SK-N-SH (cell line): Measurements from ENCODE around the gene ZNF587. TPM values are rescaled to one million over a fixed set of nuclear protein-coding genes. Genes with fewer than 3 reads are reported as not detected.

Source experiments
- CTCF ChIA-PET: fragments of 300-600, 350-600 bp; formaldehyde crosslinking; extraction: SDS; loops from one replicate; lab custom pipeline; 2021; lab: Yijun Ruan, JAX
- POLR2A ChIA-PET: fragments of 350-600 bp; sonication (Branson Sonifier 250); formaldehyde crosslinking; extraction: SDS; loops from one replicate; lab custom pipeline; 2020; ENCODE audit warnings: antibody characterized with exemption, inconsistent platforms; lab: Yijun Ruan, JAX
- DNase-seq: peaks from one replicate; pipeline ENCODE4 v3.0.0; 2012
- H2AFZ ChIP-seq: fragments of 200-600 bp; sonication (generic); 2 replicates; pipeline ENCODE4 v1.8.1; 2016; ENCODE audit warnings: antibody characterized with exemption, mild to moderate bottlenecking, low read depth
- H3F3A ChIP-seq: fragments of 200-600 bp; sonication (generic); replicated peaks from 2 replicates; pipeline ENCODE3; 2016; ENCODE audit warnings: antibody characterized with exemption, mild to moderate bottlenecking; ENCODE audit not compliant: insufficient read depth
- H3K27ac ChIP-seq, 2 experiments: fragments of 200-500 bp in 1 of 2; fragments of 200-600 bp in 1 of 2; sonication (Bioruptor generic) in 1 of 2; sonication (generic), shearing (Covaris generic) in 1 of 2; 2 replicates each; pipeline versions ENCODE4 v1.5.1 to v1.6.1; 2014 to 2016; ENCODE audit warnings: low read depth in 2 of 2, inconsistent platforms in 1 of 2, low read length in 1 of 2, mild to moderate bottlenecking in 1 of 2, mixed read lengths in 1 of 2
- H3K27me3 ChIP-seq: fragments of 200-600 bp; sonication (generic), shearing (Covaris generic); 2 replicates; pipeline ENCODE4 v1.6.1; 2016; ENCODE audit warnings: mixed run types; ENCODE audit not compliant: insufficient read depth
- H3K36me3 ChIP-seq, 2 experiments: fragments of 200-500 bp in 1 of 2; fragments of 200-600 bp in 1 of 2; sonication (Bioruptor generic) in 1 of 2; sonication (generic) in 1 of 2; replicated peaks in 1 of 2; 2 replicates each; pipeline versions ENCODE3 to v1.5.1; 2014 to 2016; ENCODE audit warnings: low read length in 1 of 2, mild to moderate bottlenecking in 1 of 2; ENCODE audit not compliant: insufficient read depth in 2 of 2, control insufficient read depth in 1 of 2
- H3K4me1 ChIP-seq, 2 experiments: fragments of 200-500 bp in 1 of 2; fragments of 200-600 bp in 1 of 2; sonication (Bioruptor generic) in 1 of 2; sonication (generic), shearing (Covaris generic) in 1 of 2; 2 replicates each; pipeline versions ENCODE4 v1.5.1 to v1.6.1; 2014 to 2016; ENCODE audit warnings: low read depth in 1 of 2, low read length in 1 of 2, mixed run types in 1 of 2; ENCODE audit not compliant: insufficient read depth in 2 of 2, control insufficient read depth in 1 of 2
- H3K4me2 ChIP-seq: fragments of 200-600 bp; sonication (generic), shearing (Covaris generic); 2 replicates; pipeline ENCODE4 v1.6.1; 2017; ENCODE audit warnings: mixed run types
- H3K4me3 ChIP-seq, 2 experiments: fragments of 200-500 bp in 1 of 2; fragments of 200-600 bp in 1 of 2; sonication (Bioruptor generic) in 1 of 2; sonication (generic), shearing (Covaris generic) in 1 of 2; 2 replicates each; pipeline versions ENCODE4 v1.5.1 to v1.8.1; 2014 to 2016; ENCODE audit warnings: low read depth in 2 of 2, inconsistent platforms in 1 of 2, low read length in 1 of 2, mild to moderate bottlenecking in 1 of 2, mixed read lengths in 1 of 2, moderate library complexity in 1 of 2
- H3K79me2 ChIP-seq: fragments of 200-600 bp; sonication (generic); 2 replicates; pipeline ENCODE4 v1.8.1; 2017; ENCODE audit warnings: mild to moderate bottlenecking; ENCODE audit not compliant: insufficient read depth
- H3K9ac ChIP-seq: fragments of 200-600 bp; sonication (generic); 2 replicates; pipeline ENCODE4 v1.6.1; 2017; ENCODE audit warnings: mixed run types
- H3K9me2 ChIP-seq: fragments of 200-600 bp; sonication (generic); 2 replicates; pipeline ENCODE4 v1.6.1; 2017; ENCODE audit warnings: mixed run types
- H3K9me3 ChIP-seq: fragments of 200-600 bp; sonication (generic); 2 replicates; pipeline ENCODE4 v1.6.1; 2017; ENCODE audit warnings: mixed run types, mild to moderate bottlenecking, moderate library complexity
- H4K20me1 ChIP-seq: fragments of 200-600 bp; sonication (generic); 2 replicates; pipeline ENCODE4 v1.6.1; 2017; ENCODE audit warnings: mild to moderate bottlenecking, mixed run types; ENCODE audit not compliant: insufficient read depth
- CHD2 ChIP-seq: fragments of 150-350 bp; IDR thresholded peaks from 2 replicates; pipeline ENCODE4 v1.6.1; 2018; ENCODE audit warnings: low read length; ENCODE audit not compliant: partially characterized antibody
- ELF1 ChIP-seq: IDR thresholded peaks from 2 replicates; pipeline ENCODE4 v1.4.0; 2012
- FOSL2 ChIP-seq: IDR thresholded peaks from 2 replicates; pipeline ENCODE4 v1.4.0; 2012; ENCODE audit warnings: low read depth, mild to moderate bottlenecking, moderate library complexity, borderline replicate concordance
- GABPA ChIP-seq: IDR thresholded peaks from 2 replicates; pipeline ENCODE4 v1.4.0; 2012; ENCODE audit warnings: low read depth, mild to moderate bottlenecking
- GATA2 ChIP-seq: sonication (generic); formaldehyde crosslinking; IDR thresholded peaks from 2 replicates; pipeline ENCODE4 v1.5.0; 2020; ENCODE audit warnings: mild to moderate bottlenecking, missing genetic modification reagents
- JUND ChIP-seq: IDR thresholded peaks from 2 replicates; pipeline ENCODE4 v1.4.0; 2012
- MEF2A ChIP-seq: IDR thresholded peaks from 2 replicates; pipeline ENCODE4 v1.4.0; 2012; ENCODE audit warnings: low read depth, borderline replicate concordance
- MXI1 ChIP-seq: IDR thresholded peaks from 2 replicates; pipeline ENCODE4 v1.6.1; 2012; ENCODE audit warnings: mild to moderate bottlenecking, low read depth, low read length, improper control_type of control experiment
- NRF1 ChIP-seq: IDR thresholded peaks from 2 replicates; pipeline ENCODE4 v1.6.1; 2012; ENCODE audit warnings: low read depth, mild to moderate bottlenecking, low read length
- POLR2AphosphoS5 ChIP-seq: IDR thresholded peaks from 2 replicates; pipeline ENCODE4 v1.6.1; 2012; ENCODE audit warnings: low read depth, low read length
- RAD21 ChIP-seq: IDR thresholded peaks from 2 replicates; pipeline ENCODE4 v1.6.1; 2012; ENCODE audit warnings: mild to moderate bottlenecking, low read length
- RCOR1 ChIP-seq: fragments of 150-350 bp; IDR thresholded peaks from 2 replicates; pipeline ENCODE4 v1.6.1; 2017; ENCODE audit warnings: antibody characterized with exemption, low read length
- RFX5 ChIP-seq: IDR thresholded peaks from 2 replicates; pipeline ENCODE4 v1.6.1; 2012; ENCODE audit warnings: mild to moderate bottlenecking, improper control_type of control experiment, low read length
- SIN3A ChIP-seq: IDR thresholded peaks from 2 replicates; pipeline ENCODE4 v1.6.1; 2012; ENCODE audit warnings: low read depth, mild to moderate bottlenecking, low read length, moderate library complexity, borderline replicate concordance
- SMC3 ChIP-seq: IDR thresholded peaks from 2 replicates; pipeline ENCODE4 v1.6.1; 2012; ENCODE audit warnings: low read depth, low read length, improper control_type of control experiment
- TAF1 ChIP-seq: IDR thresholded peaks from 2 replicates; pipeline ENCODE4 v1.6.1; 2012; ENCODE audit warnings: low read depth, mild to moderate bottlenecking, low read length, moderate library complexity, borderline replicate concordance
- TCF12 ChIP-seq: IDR thresholded peaks from 2 replicates; pipeline ENCODE4 v1.4.0; 2012
- TEAD4 ChIP-seq: IDR thresholded peaks from 2 replicates; pipeline ENCODE4 v1.4.0; 2012; ENCODE audit warnings: mild to moderate bottlenecking, borderline replicate concordance; ENCODE audit not compliant: insufficient read depth
- YY1 ChIP-seq: IDR thresholded peaks from 2 replicates; pipeline ENCODE4 v1.4.0; 2012; ENCODE audit warnings: low read depth, mild to moderate bottlenecking
- WGBS: methylation state at CpG from one replicate; pipeline ENCODE4 v1.1.6; 2017; ENCODE audit warnings: low lambda C conversion rate; 5-methylcytosine and 5-hydroxymethylcytosine counted together
- polyA plus RNA-seq, 3 experiments: library from polyadenylated mRNA; depleted of rRNA; stranded (reverse); fragments of >200 nt; gene quantifications; 2 replicates each; pipeline ENCODE4 v1.2.3, GENCODE V29; 2012
- TF ChIP-seq, protein P1 (sequence below): IDR thresholded peaks from 2 replicates; pipeline ENCODE4; 2012
- TF ChIP-seq, protein P2 (sequence below): fragments of 150-350 bp; IDR thresholded peaks from 2 replicates; pipeline ENCODE4 v1.6.1; 2016; ENCODE audit warnings: mild to moderate bottlenecking, low read depth, low read length
- TF ChIP-seq, protein P3 (sequence below): fragments of 200-600 bp; sonication (generic); IDR thresholded peaks from 2 replicates; pipeline ENCODE4 v1.6.1; 2017; ENCODE audit warnings: antibody characterized with exemption, mild to moderate bottlenecking, moderate library complexity
- TF ChIP-seq, protein P4 (sequence below): IDR thresholded peaks from 2 replicates; pipeline ENCODE4 v1.4.0; 2012; ENCODE audit warnings: low read depth
- TF ChIP-seq, protein P5 (sequence below): fragments of 150-350 bp; IDR thresholded peaks from 2 replicates; pipeline ENCODE4 v1.6.1; 2017; ENCODE audit warnings: antibody characterized with exemption, low read length, low read depth, borderline replicate concordance

Gene ZNF587
- polyA plus RNA-seq, 1 of the 3 experiments (the other 2 are of a cell fraction), result 7.4 TPM

DNA sequence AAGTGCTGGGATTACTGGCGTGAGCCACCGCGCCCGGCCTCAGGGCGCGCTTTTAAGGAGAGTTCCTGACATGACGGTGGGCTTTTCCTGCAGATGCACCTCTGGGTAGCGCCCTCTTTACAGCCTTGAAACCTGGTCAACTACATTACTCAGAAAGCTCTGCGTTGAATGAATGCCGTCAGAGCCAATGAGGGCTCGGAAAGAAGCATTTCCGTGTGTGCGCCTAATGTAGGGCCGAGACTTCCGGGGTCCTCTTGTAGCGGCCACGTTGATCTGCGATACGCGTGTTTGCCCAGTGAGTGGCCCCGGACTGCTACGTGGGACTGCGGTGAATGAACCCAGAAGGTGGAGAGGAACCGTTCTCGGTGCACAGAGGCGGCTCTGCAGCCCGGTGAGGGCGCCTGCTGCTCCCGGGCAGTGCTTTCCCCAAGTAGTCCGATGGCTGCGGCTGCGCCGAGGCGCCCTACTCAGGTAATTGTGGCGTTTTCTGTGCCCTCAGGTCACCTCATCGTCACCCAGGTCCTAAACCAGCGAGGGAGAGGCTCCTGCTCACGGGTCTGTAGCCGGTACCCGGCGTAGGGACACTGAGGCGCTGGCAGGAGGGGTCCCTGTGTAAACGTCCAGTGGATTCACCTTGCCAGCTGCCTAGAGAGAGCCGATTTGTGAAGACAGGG is 30.0 kb upstream of the ZNF587 start:
- Histone ChIP-seq H3K27me3 (no peaks in the 10 kb centered on the region), H3K9ac (peak overlapping the region; percentile 91), H3K9me3 (no peaks in the 10 kb centered on the region), H3K36me3 (peaks cover 0 to 3% of the 10 kb centered on the region in 2 experiments)
- TF ChIP-seq, protein P1, sequence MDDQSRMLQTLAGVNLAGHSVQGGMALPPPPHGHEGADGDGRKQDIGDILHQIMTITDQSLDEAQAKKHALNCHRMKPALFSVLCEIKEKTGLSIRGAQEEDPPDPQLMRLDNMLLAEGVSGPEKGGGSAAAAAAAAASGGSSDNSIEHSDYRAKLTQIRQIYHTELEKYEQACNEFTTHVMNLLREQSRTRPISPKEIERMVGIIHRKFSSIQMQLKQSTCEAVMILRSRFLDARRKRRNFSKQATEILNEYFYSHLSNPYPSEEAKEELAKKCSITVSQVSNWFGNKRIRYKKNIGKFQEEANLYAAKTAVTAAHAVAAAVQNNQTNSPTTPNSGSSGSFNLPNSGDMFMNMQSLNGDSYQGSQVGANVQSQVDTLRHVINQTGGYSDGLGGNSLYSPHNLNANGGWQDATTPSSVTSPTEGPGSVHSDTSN, result peak; percentile 98
- TF ChIP-seq, protein P2, sequence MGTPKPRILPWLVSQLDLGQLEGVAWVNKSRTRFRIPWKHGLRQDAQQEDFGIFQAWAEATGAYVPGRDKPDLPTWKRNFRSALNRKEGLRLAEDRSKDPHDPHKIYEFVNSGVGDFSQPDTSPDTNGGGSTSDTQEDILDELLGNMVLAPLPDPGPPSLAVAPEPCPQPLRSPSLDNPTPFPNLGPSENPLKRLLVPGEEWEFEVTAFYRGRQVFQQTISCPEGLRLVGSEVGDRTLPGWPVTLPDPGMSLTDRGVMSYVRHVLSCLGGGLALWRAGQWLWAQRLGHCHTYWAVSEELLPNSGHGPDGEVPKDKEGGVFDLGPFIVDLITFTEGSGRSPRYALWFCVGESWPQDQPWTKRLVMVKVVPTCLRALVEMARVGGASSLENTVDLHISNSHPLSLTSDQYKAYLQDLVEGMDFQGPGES, result peak; percentile 44; the same call in 1 of the 2 replicates
- TF ChIP-seq, protein P3, sequence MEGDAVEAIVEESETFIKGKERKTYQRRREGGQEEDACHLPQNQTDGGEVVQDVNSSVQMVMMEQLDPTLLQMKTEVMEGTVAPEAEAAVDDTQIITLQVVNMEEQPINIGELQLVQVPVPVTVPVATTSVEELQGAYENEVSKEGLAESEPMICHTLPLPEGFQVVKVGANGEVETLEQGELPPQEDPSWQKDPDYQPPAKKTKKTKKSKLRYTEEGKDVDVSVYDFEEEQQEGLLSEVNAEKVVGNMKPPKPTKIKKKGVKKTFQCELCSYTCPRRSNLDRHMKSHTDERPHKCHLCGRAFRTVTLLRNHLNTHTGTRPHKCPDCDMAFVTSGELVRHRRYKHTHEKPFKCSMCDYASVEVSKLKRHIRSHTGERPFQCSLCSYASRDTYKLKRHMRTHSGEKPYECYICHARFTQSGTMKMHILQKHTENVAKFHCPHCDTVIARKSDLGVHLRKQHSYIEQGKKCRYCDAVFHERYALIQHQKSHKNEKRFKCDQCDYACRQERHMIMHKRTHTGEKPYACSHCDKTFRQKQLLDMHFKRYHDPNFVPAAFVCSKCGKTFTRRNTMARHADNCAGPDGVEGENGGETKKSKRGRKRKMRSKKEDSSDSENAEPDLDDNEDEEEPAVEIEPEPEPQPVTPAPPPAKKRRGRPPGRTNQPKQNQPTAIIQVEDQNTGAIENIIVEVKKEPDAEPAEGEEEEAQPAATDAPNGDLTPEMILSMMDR, result no peak; the same call in 1 of the 2 replicates
- TF ChIP-seq TCF12 (no peak), SIN3A (peak; percentile 84; the same call in 1 of the 2 replicates), MEF2A (no peak), GABPA (peak; percentile 94), RFX5 (no peak), JUND (no peak), GATA2 (CRISPR knock-in tag) (peak; percentile 16; the same call in 1 of the 2 replicates), SMC3 (no peak), NRF1 (peak; percentile 42; the same call in 1 of the 2 replicates), RAD21 (peak; percentile 26; the same call in 1 of the 2 replicates), CHD2 (peak; percentile 88), YY1 (peak; percentile 26; the same call in 1 of the 2 replicates), RCOR1 (no peak), POLR2AphosphoS5 (peak; percentile 86), TEAD4 (no peak), TAF1 (no peak; the same call in none of the 2 replicates), ELF1 (peak; percentile 90), FOSL2 (no peak), MXI1 (peak; percentile 99)
- TF ChIP-seq, protein P4, sequence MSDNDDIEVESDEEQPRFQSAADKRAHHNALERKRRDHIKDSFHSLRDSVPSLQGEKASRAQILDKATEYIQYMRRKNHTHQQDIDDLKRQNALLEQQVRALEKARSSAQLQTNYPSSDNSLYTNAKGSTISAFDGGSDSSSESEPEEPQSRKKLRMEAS, result peak; percentile 95
- TF ChIP-seq, protein P5, sequence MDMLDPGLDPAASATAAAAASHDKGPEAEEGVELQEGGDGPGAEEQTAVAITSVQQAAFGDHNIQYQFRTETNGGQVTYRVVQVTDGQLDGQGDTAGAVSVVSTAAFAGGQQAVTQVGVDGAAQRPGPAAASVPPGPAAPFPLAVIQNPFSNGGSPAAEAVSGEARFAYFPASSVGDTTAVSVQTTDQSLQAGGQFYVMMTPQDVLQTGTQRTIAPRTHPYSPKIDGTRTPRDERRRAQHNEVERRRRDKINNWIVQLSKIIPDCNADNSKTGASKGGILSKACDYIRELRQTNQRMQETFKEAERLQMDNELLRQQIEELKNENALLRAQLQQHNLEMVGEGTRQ, result no peak
- TF ChIP-seq, all 33 proteins: peak for 13
- Histone ChIP-seq H2AFZ (peak overlapping the region; percentile 95), H3K4me2 (peak overlapping the region; percentile 88), H3F3A (no peaks in the 10 kb centered on the region), H3K27ac (peak overlapping the region; percentile 66 to 69), H4K20me1 (0 out of 2 replicates have a peak, but pooled peaks cover 3% of the 10 kb centered on the region), H3K79me2 (peaks cover 54% of the 10 kb centered on the region), H3K9me2 (no peaks in the 10 kb centered on the region), H3K4me3 (peak overlapping the region; percentile 92 to 98), H3K4me1 (peaks cover 0 to 6% of the 10 kb centered on the region in 2 experiments; a peak in 2 of 4 replicates)
- POLR2A ChIA-PET, result interaction anchor here (0.9 kb wide), 1 partner anchor 25 kb away, joined by 3 read pairs; no protein-coding TSS in a partner anchor
- WGBS, result 0% methylated on average over 17 of the region's 44 CpGs
- DNase-seq, result peak; percentile 89
- CTCF ChIA-PET, result interaction anchor here (1.0 to 1.8 kb wide), 3 partner anchors 10 to 336 kb away, joined by 5 read pairs; partner anchors contain the start of gene ZNF587B
